GM12892 (cell line): ENCODE data around the gene FOXL2.

Experiments used
- POLR2A ChIP-seq: IDR thresholded peaks from 2 replicates; pipeline ENCODE4 v1.6.1; 2011; ENCODE audit warnings: low read depth, low read length, control low read depth
- TAF1 ChIP-seq: IDR thresholded peaks from 2 replicates; pipeline ENCODE4 v1.6.1; 2011; ENCODE audit warnings: low read depth, mild to moderate bottlenecking, control low read depth, low read length, borderline replicate concordance

DNA sequence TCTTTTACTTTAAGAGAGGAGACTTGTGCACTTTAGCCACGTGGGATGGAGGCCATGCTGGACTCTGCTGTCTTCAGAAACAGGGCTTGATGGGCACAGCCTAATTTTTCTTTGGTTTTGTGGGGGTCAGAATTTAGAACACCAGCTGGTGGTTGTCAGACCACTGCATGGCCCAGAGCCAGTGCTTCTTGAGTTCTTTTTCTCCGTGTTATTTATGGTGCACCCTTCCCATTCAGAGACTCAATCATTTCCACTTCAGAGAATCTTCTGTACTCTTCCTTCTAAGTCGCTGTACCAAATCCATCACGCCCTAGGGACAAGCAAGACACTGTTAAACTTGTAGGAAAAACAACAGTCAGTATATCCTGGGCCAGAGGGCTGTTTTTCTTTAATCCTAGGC lies 39.0 kb upstream of the FOXL2 start:
- no peak for TF ChIP-seq POLR2A
- no peak for TF ChIP-seq TAF1
